ENCODE data around the gene SPATC1L. TPM values are rescaled to one million over a fixed set of nuclear protein-coding genes. Genes with fewer than 3 reads are reported as not detected.

The SPATC1L gene
- total and polyA plus RNA-seq, 2 of the 8 experiments (the other 6 are each of a cell fraction or from before 2014, with no cell fraction given), result 24.9 to 50.0 TPM

- TF ChIP-seq ASH2L (IDR thresholded peaks at IDR 0.05; ENCODE audit: low read length) (no peak), SIRT6 (IDR thresholded peaks at IDR 0.05; ENCODE audit: low read length) (no peak), USF2 (IDR thresholded peaks at IDR 0.05; ENCODE audit: low read length) (no peak), JUND (IDR thresholded peaks at IDR 0.05; ENCODE audit: low read length) (no peak), SP1 (IDR thresholded peaks at IDR 0.05; ENCODE audit: low read depth, low read length) (no peak), TEAD4 (IDR thresholded peaks at IDR 0.05; ENCODE audit: low read depth, low read length) (no peak), KDM5A (IDR thresholded peaks at IDR 0.05; ENCODE audit: low read length) (no peak), CHD2 (IDR thresholded peaks at IDR 0.05; ENCODE audit: low read length) (no peak), FOSL1 (IDR thresholded peaks at IDR 0.05; ENCODE audit: insufficient read depth, low read depth, low read length) (no peak), YY1 (IDR thresholded peaks at IDR 0.05; ENCODE audit: low read depth, low read length) (no peak), EZH2 (IDR thresholded peaks at IDR 0.05; ENCODE audit: low read depth, low read length, severe bottlenecking) (no peak), BCL11A (IDR thresholded peaks at IDR 0.05; ENCODE audit: low read depth in 2 of 2, low read length in 2 of 2) (no peak)
- Histone ChIP-seq H2AK5ac (ENCODE audit: low read depth, low read length) (no peak overlapping the region), H2BK5ac (ENCODE audit: low read depth, low read length) (no peak overlapping the region), H2BK15ac (ENCODE audit: low read length) (no peak overlapping the region), H3K23me2 (ENCODE audit: low read depth, low read length) (peaks cover 7% of the 10 kb centered on the region; the same call in 1 of the 2 replicates), H3K9me3 (ENCODE audit: insufficient read depth in 2 of 2, low read depth in 1 of 2, low read length in 1 of 2) (peaks cover 0 to 4% of the 10 kb centered on the region in 2 experiments; a peak in 2 of 4 replicates), H4K20me1 (replicated peaks in 1 of 2; ENCODE audit: control insufficient read depth in 1 of 2, insufficient read depth in 2 of 2, low read length in 2 of 2) (peaks cover 0 to 9% of the 10 kb centered on the region in 2 experiments), H3K79me1 (ENCODE audit: low read depth, low read length) (no peaks in the 10 kb centered on the region), H2BK12ac (ENCODE audit: low read depth, low read length) (no peak overlapping the region), H2BK20ac (ENCODE audit: low read length) (no peak overlapping the region), H2BK120ac (replicated peaks; ENCODE audit: low read depth, low read length) (no peak overlapping the region), H3K18ac (ENCODE audit: extremely low read depth, low read length) (no peak overlapping the region), H3K4me3 (ENCODE audit: extremely low read depth in 1 of 4, insufficient read depth in 2 of 4, low read depth in 3 of 4, low read length in 4 of 4) (no peak overlapping the region), H3K27me3 (replicated peaks in 1 of 4; ENCODE audit: control insufficient read depth in 3 of 4, extremely low read depth in 1 of 4, insufficient read depth in 3 of 4, low read length in 3 of 4) (no peaks in the 10 kb centered on the region), H3K36me3 (ENCODE audit: control insufficient read depth in 2 of 4, insufficient read depth in 4 of 4, low read length in 3 of 4) (peaks cover 0 to 15% (median under 1%) of the 10 kb centered on the region in 4 experiments; a peak in 3 of 8 replicates), H3K4ac (replicated peaks; ENCODE audit: insufficient read length, low read depth, low read length) (no peak overlapping the region), H3K27ac (ENCODE audit: low read depth, low read length) (no peak overlapping the region), H3K79me2 (ENCODE audit: control insufficient read depth in 1 of 2, insufficient read depth in 2 of 2, low read length in 2 of 2) (no peaks in the 10 kb centered on the region), H3K4me2 (ENCODE audit: insufficient read depth in 1 of 2, low read depth in 2 of 2, low read length in 2 of 2) (no peak overlapping the region), H2AFZ (ENCODE audit: low read length) (no peak overlapping the region), H3K4me1 (replicated peaks in 1 of 4; ENCODE audit: control insufficient read depth in 3 of 4, insufficient read depth in 4 of 4, low read length in 3 of 4) (no peaks in the 10 kb centered on the region), H3K14ac (ENCODE audit: insufficient read length) (no peak overlapping the region), H3K23ac (ENCODE audit: insufficient read length) (no peak overlapping the region), H4K91ac (replicated peaks; ENCODE audit: insufficient read length, low read length) (no peak overlapping the region), H4K8ac (ENCODE audit: extremely low read depth, insufficient read depth, low read length) (no peak overlapping the region), H3K56ac (replicated peaks; ENCODE audit: insufficient read length, low read depth, low read length) (no peak overlapping the region), H4K5ac (ENCODE audit: insufficient read length, low read depth, low read length) (no peak overlapping the region), H3K9ac (replicated peaks in 1 of 4; ENCODE audit: extremely low read depth in 1 of 4, low read depth in 3 of 4, low read length in 3 of 4) (no peak overlapping the region)
- DNase-seq (ENCODE audit: low read depth in 1 of 2, low spot score in 2 of 2), result no peak
- WGBS, 2 experiments (ENCODE audit: extremely low coverage in 1 of 2, insufficient coverage in 1 of 2, insufficient read length in 1 of 2, insufficient replicate concordance in 2 of 2, low coverage in 1 of 2, low lambda C conversion rate in 2 of 2, missing lambda C conversion rate in 1 of 2), result 91% methylated on average over 13 of the region's 14 CpGs; no CpG with 5 or more reads in 1 of the 2 experiments
- ChIA-PET CTCF (ENCODE audit: partially characterized antibody) (no interaction called here), POLR2A (ENCODE audit: partially characterized antibody) (no interaction called here)
- no peak for FAIRE-seq
These were observed 64.5 kb downstream of the SPATC1L start for GRCh38 chr21:46119637-46120271.
